Left cardiac atrium (tissue), 4 donors: ENCODE data around the gene TMEM151B. TPM values are rescaled to one million over a fixed set of nuclear protein-coding genes. Genes with fewer than 3 reads are reported as not detected.
A peak's percentile ranks its signal among the peaks of the same experiment; 100 is the strongest.
"Not testable (repeated sequence)": the region's sequence is repeated elsewhere in the genome, so short reads cannot be mapped to it uniquely, and the experiment has no call there.

Source experiments
- ATAC-seq, 2 donors: fragments of 200-7000 bp; cut with Tn5 transposase; one replicate each; pipeline ENCODE4 v1.9.1; 2020; ENCODE audit warnings: mild to moderate bottlenecking in 2 of 2, moderate library complexity in 2 of 2
- DNase-seq: peaks from one replicate; pipeline ENCODE4 v3.0.0-alpha.2; 2020
- intact Hi-C, 2 donors: fragments of 100-400 bp; cut with DNase I; formaldehyde crosslinking; loops; one replicate each; pipeline versions ENCODE4 v1.14.1 to v1.15.1; 2022 to 2023
- total RNA-seq, 2 donors: library from RNA; stranded (reverse); fragmentation: NEBNext Ultra II Directional; extraction: Animal tissue kit (Norgen Biotek cat#: 25700); gene quantifications; one replicate each; pipeline ENCODE4 v1.2.1, GENCODE V29; 2021
- donor health status: DM: no; HTN: yes; CAD: no.
- donor health status: DM: no; HTN: yes; CAD: no; lungs with severe emphysema.
- donor health status: DM: yes; HTN: yes; CAD: no.
- donor health status: Dilated cardiomyopathy.

Gene TMEM151B
- total RNA-seq, 2 donors from 2014 or later = 0.05 TPM; not detected in 1

DNA sequence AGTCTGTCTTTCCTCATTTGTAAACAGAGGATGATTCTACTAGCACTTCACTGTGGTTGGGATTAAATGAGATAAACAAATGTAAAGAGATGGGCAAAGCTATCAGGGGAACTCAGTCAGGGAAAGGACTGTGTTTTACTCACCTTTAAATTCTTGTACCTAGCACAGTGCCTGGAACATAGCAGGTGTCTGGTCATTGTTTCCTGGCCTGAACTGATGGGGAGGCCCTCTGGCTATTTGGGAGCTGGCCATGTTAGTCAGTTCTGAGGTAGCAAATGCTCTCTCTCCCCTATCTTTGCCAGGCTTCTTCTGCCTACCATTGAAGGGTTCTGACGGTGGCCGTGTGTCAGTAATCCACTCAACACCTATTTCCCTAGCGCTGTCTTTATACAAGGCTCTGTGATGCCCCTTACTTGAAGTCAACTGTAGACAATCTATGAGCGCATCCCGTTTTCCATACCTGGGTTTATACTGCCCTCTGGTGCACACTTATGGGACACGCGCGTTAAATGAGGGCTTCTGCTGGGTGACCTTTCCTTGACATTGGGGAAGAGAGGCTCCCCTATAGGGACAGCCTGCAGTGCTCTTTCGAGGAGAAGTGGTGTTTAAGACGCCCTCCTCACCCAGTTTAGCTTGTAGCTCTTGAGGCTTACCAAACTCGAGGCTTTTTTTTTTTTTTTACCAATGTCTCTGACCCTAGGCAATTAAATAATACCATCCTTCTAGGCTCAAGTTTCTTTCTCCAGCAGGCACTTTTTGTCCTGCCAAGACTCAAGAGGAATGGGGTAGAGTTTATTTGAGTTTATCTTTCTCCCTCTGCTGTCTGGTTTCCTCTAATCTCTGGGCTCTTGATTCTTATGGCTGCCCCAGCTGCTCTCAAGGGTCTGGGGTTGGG, 68.2 kb downstream of the TMEM151B start:
- ATAC-seq (peak; percentile 61 to 77), DNase-seq (peak; percentile 38)
- intact Hi-C loops = loop anchor here (2.0 to 10.0 kb wide), 4 partner anchors 70 to 241 kb away; partner anchors contain the start of gene CAPN11 (in 1 of the 2)

GRCh38 chr6:44339301-44339700, 69.1 kb downstream of the TMEM151B start:
- ATAC-seq (no peak), DNase-seq (peak; percentile 37)
- intact Hi-C loops = loop anchor here (2.0 to 10.0 kb wide), 4 partner anchors 70 to 242 kb away; partner anchors contain the start of gene CAPN11 (in 1 of the 2)

DNA sequence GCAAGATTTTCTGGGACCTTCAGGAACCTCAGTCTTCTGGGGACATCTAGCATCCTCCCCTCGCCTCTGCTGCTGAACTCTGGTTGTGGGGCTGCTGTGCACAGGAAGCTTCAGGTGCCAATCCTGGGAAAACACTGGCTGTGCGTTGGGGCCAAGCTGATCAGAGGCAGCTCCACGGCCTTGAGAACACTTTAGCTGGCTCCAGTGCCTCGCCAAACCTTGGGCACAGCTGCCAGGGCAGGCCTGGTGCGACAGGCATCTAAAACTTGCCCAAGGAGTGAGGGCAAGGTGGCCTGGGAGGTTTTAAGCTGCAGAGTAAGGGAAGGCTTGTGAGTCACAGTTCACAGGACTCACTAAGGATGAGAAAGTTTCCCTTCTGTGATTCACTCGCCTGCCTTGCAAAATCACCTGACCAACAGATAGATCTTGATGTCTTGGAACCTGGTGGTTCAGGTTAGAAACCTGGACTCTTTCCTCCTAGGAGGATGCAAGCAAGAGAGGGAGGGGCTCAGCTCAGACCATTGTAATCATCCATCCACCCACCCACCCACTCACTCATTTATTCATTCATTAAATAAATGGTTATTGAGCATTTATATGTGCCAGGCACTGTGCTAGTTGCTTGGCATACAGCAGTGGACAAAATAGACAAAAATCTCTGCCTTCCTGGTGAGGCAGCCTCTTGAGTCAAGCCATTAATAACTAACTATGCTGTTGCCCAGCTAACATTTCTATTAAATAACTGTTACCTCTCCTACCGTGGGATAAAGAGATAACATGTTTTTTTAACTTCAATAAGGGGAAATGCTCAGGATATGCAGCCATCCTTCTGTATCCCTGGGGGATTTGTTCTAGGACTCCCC, 69.7 kb downstream of the TMEM151B start:
- ATAC-seq (no peak), DNase-seq (no peak)
- intact Hi-C loops = loop anchor here (2.0 to 10.0 kb wide), 4 partner anchors 71 to 243 kb away; partner anchors contain the start of gene CAPN11 (in 1 of the 2)

- no peak for DNase-seq
- ATAC-seq = no peak
- intact Hi-C loops = no loop called here
These were observed 71.0 kb downstream of the TMEM151B start for GRCh38 chr6:44341095-44341890.

DNA sequence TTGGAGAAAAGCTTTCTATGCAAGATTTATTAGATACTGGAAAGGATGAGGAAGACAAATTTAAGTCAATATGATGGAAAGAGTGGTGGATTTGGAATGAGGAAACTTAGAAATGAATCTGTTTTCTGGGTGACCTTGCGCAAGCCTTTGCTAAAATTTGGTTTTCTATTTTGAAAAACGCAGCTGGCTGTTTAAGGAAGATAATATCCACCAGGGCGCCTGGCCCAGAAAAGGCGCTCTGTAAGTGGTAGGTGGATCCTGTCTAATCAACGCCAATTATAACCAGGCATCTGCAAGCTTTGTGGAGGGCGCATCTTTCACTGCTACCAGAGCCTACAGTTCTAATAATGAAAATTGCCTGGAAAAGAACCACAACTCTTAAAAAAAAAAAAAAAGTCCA, 71.8 kb downstream of the TMEM151B start:
- intact Hi-C loops = no loop called here
- ATAC-seq (peak; percentile 44 to 53), DNase-seq (no peak)

DNA sequence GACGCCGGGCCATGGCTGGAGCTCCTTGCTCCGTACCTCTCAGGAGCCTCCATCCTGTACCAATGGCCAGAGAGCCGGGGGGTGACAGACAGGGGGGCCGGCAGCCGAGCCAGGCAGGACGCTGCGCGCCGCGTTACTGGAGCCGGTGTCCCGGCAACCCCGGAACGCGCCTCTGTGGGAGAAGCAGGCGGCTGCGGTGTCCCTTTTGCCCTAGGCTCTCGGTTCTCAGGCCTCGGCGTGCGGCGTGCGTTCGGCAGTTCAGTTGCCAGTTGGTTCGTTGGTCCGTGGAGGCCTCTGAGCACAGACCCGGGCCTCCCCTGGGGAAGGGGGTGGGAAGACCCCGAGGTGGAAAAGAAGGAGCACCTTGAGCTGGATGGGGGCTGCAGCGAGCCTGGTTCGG, 72.2 kb downstream of the TMEM151B start, which contains the start of gene SPATS1:
Gene SPATS1, plus strand, starts transcription at position 162 of the 400 bp plus-strand sequence. CDS start 446 bp downstream, outside the sequence.
- DNase-seq (no peak), ATAC-seq (peak; percentile 14 to 60)
- intact Hi-C loops = no loop called here

DNA sequence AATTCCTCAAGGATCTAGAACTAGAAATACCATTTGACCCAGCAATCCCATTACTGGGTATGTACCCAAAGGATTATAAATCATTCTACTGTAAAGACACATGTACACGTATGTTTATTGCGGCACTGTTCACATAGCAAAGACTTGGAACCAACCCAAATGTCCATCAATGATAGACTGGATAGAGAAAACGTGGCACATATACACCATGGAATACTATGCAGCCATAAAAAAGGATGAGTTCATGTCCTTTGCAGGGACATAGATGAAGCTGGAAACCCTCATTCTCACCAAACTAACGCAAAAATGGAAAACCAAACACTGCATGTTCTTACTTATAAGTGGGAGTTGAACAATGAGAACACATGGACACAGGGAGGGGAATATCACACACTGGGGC, 76.6 kb downstream of the TMEM151B start:
- DNase-seq, intact Hi-C loops, ATAC-seq: not testable (repeated sequence)

GRCh38 chr6:44349904-44350649, 79.8 kb downstream of the TMEM151B start:
- intact Hi-C loops = no loop called here
- no peak for DNase-seq
- no peak for ATAC-seq

DNA sequence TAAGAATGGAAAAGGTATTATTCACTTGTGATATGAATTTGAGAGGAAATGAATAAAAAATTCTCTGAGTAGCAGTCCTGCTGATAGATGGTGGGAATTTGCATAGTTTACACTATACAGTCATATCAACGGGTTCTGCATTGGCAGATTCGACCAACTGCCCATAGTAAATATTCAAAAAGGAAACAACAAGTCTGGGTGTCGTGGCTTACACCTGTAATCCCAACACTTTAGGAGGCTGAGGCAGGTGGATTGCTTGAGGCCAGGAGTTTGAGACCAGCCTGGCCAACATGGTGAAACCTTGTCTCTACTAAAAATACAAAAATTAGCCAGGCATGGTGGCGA, 80.4 kb downstream of the TMEM151B start:
- ATAC-seq, DNase-seq, intact Hi-C loops: not testable (repeated sequence)

- intact Hi-C loops = no loop called here
- DNase-seq (no peak), ATAC-seq (no peak)
These were observed 82.0 kb downstream of the TMEM151B start for GRCh38 chr6:44352259-44352658.

GRCh38 chr6:44353336-44353735, 83.1 kb downstream of the TMEM151B start:
- intact Hi-C loops = no loop called here
- no peak for DNase-seq
- no peak for ATAC-seq

DNA sequence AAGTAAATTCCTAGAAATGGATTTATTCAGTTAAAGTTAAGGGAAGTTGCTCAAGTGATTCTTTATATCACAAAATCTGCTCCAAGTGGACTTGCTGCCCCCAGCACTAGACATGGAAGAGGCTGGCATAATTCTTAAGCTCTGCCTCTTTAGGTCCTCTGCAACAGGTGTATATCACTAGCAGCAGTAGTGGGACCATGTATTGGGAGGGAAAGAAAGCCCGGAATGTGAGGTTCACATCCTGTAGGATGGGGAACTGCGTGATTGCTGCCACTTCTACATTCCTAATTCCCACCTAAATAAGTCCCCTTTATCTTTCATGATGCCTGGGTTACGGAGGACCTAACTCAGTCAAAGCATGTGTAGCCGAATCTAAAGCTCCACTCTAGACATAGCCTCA, 85.4 kb downstream of the TMEM151B start:
- intact Hi-C loops = no loop called here
- no peak for ATAC-seq

DNA sequence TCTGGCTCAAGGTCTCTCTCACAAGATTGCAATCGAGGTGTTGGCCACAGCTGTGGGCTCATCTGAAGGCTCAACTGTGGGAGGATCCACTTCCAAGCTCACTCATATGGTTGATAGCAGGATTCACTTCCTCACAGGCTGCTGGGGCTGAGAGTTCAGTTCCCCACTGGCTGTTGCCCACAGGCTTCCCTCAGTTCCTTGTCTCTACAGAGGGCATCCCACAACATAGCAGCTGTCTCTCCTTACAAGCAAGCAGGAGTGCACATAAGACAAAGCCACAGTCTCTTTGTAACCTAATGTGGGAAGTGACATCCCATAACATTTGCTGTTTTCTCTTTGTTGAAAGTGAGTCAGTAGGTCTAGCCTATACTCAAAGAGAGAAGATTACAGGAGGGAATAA, 86.2 kb downstream of the TMEM151B start:
- DNase-seq (no peak), ATAC-seq (no peak)
- intact Hi-C loops = no loop called here

More for the DNA sequence above, 85.4 kb downstream of the TMEM151B start:
- DNase-seq = no peak

Other genes with a start within 250 kb of the TMEM151B start
- 10 to 100 TPM; 32.4 to 41.2 TPM for gene MRPL14, start 143.0 kb upstream of the TMEM151B start, total RNA-seq
- gene TMEM63B, start 142.9 kb upstream of the TMEM151B start, total RNA-seq = 10 to 100 TPM; 40.4 to 48.1 TPM
- under 1 TPM; 0.39 to 0.97 TPM for gene CAPN11, start 111.6 kb upstream of the TMEM151B start, total RNA-seq
- 1 to 10 TPM; 2.4 to 3.8 TPM for gene MYMX, start 53.5 kb upstream of the TMEM151B start, total RNA-seq
- gene SLC29A1, start 46.9 kb upstream of the TMEM151B start, total RNA-seq = 100 to 1,000 TPM; 115 to 130 TPM
- gene HSP90AB1, start 23.3 kb upstream of the TMEM151B start, total RNA-seq = 100 to 1,000 TPM; 657 to 662 TPM
- 10 to 100 TPM; 23.3 to 29.9 TPM for gene SLC35B2, start 12.9 kb upstream of the TMEM151B start, total RNA-seq
- gene NFKBIE, start 4.9 kb upstream of the TMEM151B start, total RNA-seq = 1 to 10 TPM; 3.8 to 5.8 TPM
- 1 to 10 TPM; 8.2 to 9.6 TPM for gene AARS2, start 42.9 kb downstream of the TMEM151B start, total RNA-seq
- gene SPATS1, start 72.2 kb downstream of the TMEM151B start, total RNA-seq = not detected
- 10 to 100 TPM; 17.8 to 19.1 TPM for gene CDC5L, start 117.3 kb downstream of the TMEM151B start, total RNA-seq